Measurements from ENCODE around the gene OSBPL5. TPM values are rescaled to one million over a fixed set of nuclear protein-coding genes. Genes with fewer than 3 reads are reported as not detected.

Gene OSBPL5
- total RNA-seq, 1 experiment from 2014 or later = 6.4 TPM

GRCh38 chr11:3111919-3112690, 53.0 kb downstream of the OSBPL5 start:
- intact Hi-C loops (cut with micrococcal nuclease; ENCODE audit: unreplicated experiment) = no loop called here
- CTCF ChIA-PET = interaction anchor here (0.7 kb wide), 2 partner anchors 60 to 235 kb away, joined by 3 to 4 read pairs; no protein-coding TSS in a partner anchor

GRCh38 chr11:3111466-3111865, 53.6 kb downstream of the OSBPL5 start:
- ChIA-PET POLR2A (ENCODE audit: unreplicated experiment) (no interaction called here), CTCF (interaction anchor here (0.7 kb wide), 1 partner anchor 59 kb away, joined by 4 read pairs; no protein-coding TSS in a partner anchor)
- no peak overlapping the region for H2AFZ ChIP-seq
- no TSS peak for BruUV-seq (replicated peaks)
- intact Hi-C loops (cut with micrococcal nuclease; ENCODE audit: unreplicated experiment) = no loop called here
- H3K79me2 ChIP-seq (ENCODE audit: low read depth) = no peaks in the 10 kb centered on the region
- peaks cover 7% of the 10 kb centered on the region for H3K4me1 ChIP-seq (replicated peaks; ENCODE audit: insufficient read depth)
- no peak overlapping the region for H3K27ac ChIP-seq
- H3K36me3 ChIP-seq (ENCODE audit: low read depth) = no peaks in the 10 kb centered on the region
- no peaks in the 10 kb centered on the region for H3K9me2 ChIP-seq (ENCODE audit: insufficient read depth)
- H4K20me1 ChIP-seq (ENCODE audit: insufficient read depth) = no peaks in the 10 kb centered on the region
- H3K4me2 ChIP-seq = no peak overlapping the region
- no peak overlapping the region for H3K4me3 ChIP-seq
- no peaks in the 10 kb centered on the region for H3K27me3 ChIP-seq (ENCODE audit: insufficient read depth, low read depth)
- TF ChIP-seq EZH2 (IDR thresholded peaks at IDR 0.05; ENCODE audit: low read depth) = no peak
- TF ChIP-seq CTCF (conservative IDR thresholded peaks at IDR 0.05) = no peak
- 0 out of 2 replicates have a peak, but pooled peaks cover 6% of the 10 kb centered on the region for H3F3A ChIP-seq (ENCODE audit: insufficient read depth, low read depth)
- H3K9me3 ChIP-seq (ENCODE audit: insufficient read depth, low read depth) = 0 out of 2 replicates have a peak, but pooled peaks cover 3% of the 10 kb centered on the region
- no peak for DNase-seq

More at GRCh38 chr11:3111919-3112690, 53.0 kb downstream of the OSBPL5 start:
- H3K9me3 ChIP-seq (ENCODE audit: insufficient read depth, low read depth) = 0 out of 2 replicates have a peak, but pooled peaks cover 3% of the 10 kb centered on the region
- H2AFZ ChIP-seq = no peak overlapping the region
- 0 out of 2 replicates have a peak, but pooled peaks cover 6% of the 10 kb centered on the region for H3F3A ChIP-seq (ENCODE audit: insufficient read depth, low read depth)
- no peak overlapping the region for H3K4me3 ChIP-seq
- H3K79me2 ChIP-seq (ENCODE audit: low read depth) = no peaks in the 10 kb centered on the region
- H3K4me2 ChIP-seq = 0 out of 2 replicates have a peak overlapping the region, but pooled peaks have one; percentile 31
- H3K27me3 ChIP-seq (ENCODE audit: insufficient read depth, low read depth) = no peaks in the 10 kb centered on the region
- H3K36me3 ChIP-seq (ENCODE audit: low read depth) = no peaks in the 10 kb centered on the region
- H3K27ac ChIP-seq = no peak overlapping the region
- TF ChIP-seq CTCF (conservative IDR thresholded peaks at IDR 0.05) = no peak
- no peak for TF ChIP-seq EZH2 (IDR thresholded peaks at IDR 0.05; ENCODE audit: low read depth)
- peak in 1 of 2 experiments; percentile 71 for DNase-seq
- no TSS peak for BruUV-seq (replicated peaks)
- H3K9me2 ChIP-seq (ENCODE audit: insufficient read depth) = no peaks in the 10 kb centered on the region
- POLR2A ChIA-PET (ENCODE audit: unreplicated experiment) = no interaction called here
- H4K20me1 ChIP-seq (ENCODE audit: insufficient read depth) = no peaks in the 10 kb centered on the region
- peaks cover 7% of the 10 kb centered on the region for H3K4me1 ChIP-seq (replicated peaks; ENCODE audit: insufficient read depth)

- H3K27ac ChIP-seq = no peak overlapping the region
- ChIA-PET POLR2A (ENCODE audit: unreplicated experiment) (no interaction called here), CTCF (interaction anchor here (0.6 kb wide), 1 partner anchor 11 kb away, joined by 3 read pairs; no protein-coding TSS in a partner anchor)
- no TSS peak for BruUV-seq (replicated peaks)
- 0 out of 2 replicates have a peak, but pooled peaks cover 3% of the 10 kb centered on the region for H3K9me3 ChIP-seq (ENCODE audit: insufficient read depth, low read depth)
- H3K79me2 ChIP-seq (ENCODE audit: low read depth) = no peaks in the 10 kb centered on the region
- no peak for TF ChIP-seq EZH2 (IDR thresholded peaks at IDR 0.05; ENCODE audit: low read depth)
- peak; percentile 63 for TF ChIP-seq CTCF (conservative IDR thresholded peaks at IDR 0.05)
- no peaks in the 10 kb centered on the region for H3K36me3 ChIP-seq (ENCODE audit: low read depth)
- H3K27me3 ChIP-seq (ENCODE audit: insufficient read depth, low read depth) = no peaks in the 10 kb centered on the region
- H3K4me2 ChIP-seq = no peak overlapping the region
- intact Hi-C loops (cut with micrococcal nuclease; ENCODE audit: unreplicated experiment) = no loop called here
- H3F3A ChIP-seq (ENCODE audit: insufficient read depth, low read depth) = 0 out of 2 replicates have a peak, but pooled peaks cover 6% of the 10 kb centered on the region
- no peak overlapping the region for H2AFZ ChIP-seq
- no peaks in the 10 kb centered on the region for H3K9me2 ChIP-seq (ENCODE audit: insufficient read depth)
- peak in 1 of 2 experiments; percentile 33 for DNase-seq
- no peak overlapping the region for H3K4me3 ChIP-seq
- no peaks in the 10 kb centered on the region for H4K20me1 ChIP-seq (ENCODE audit: insufficient read depth)
- peaks cover 7% of the 10 kb centered on the region for H3K4me1 ChIP-seq (replicated peaks; ENCODE audit: insufficient read depth)
Observed at GRCh38 chr11:3109921-3110706, 55.0 kb downstream of the OSBPL5 start.
